IMR-90 (cell line): ENCODE data around the gene ATP5MC3. TPM values are rescaled to one million over a fixed set of nuclear protein-coding genes. Genes with fewer than 3 reads are reported as not detected.

Experiments
- ATAC-seq: fragments of 200-7000 bp; cut with Tn5 transposase; 2 replicates; pipeline ENCODE4 v1.9.1; 2020; ENCODE audit warnings: low read depth, mild to moderate bottlenecking, moderate library complexity
- BruUV-seq: library from RNA; stranded (reverse); fragments of 400-500 nt; replicated peaks from 2 replicates; lab custom pipeline; 2021; lab: Mats Ljungman, UMichigan
- CTCF ChIA-PET: fragments of 300-600 bp; formaldehyde crosslinking; extraction: SDS; loops from one replicate; lab custom pipeline; 2021; ENCODE audit warnings: antibody characterized with exemption; lab: Yijun Ruan, JAX
- POLR2A ChIA-PET: fragments of 300-600 bp; sonication (Branson Sonifier 250); formaldehyde crosslinking; loops from one replicate; lab custom pipeline; 2022; ENCODE audit warnings: antibody characterized with exemption; ENCODE audit not compliant: unreplicated experiment; lab: Charles Lee
- DNase-seq: peaks from one replicate; pipeline ENCODE4 v3.0.0; 2013
- H2AFZ ChIP-seq: replicated peaks from 2 replicates; pipeline ENCODE3; 2013; ENCODE audit warnings: low read length, mild to moderate bottlenecking; ENCODE audit not compliant: poor library complexity
- H2AK5ac ChIP-seq: 2 replicates; pipeline ENCODE4 v1.6.1; 2013; ENCODE audit warnings: low read depth, low read length, inconsistent platforms
- H2AK9ac ChIP-seq: replicated peaks from 2 replicates; pipeline ENCODE3; 2013; ENCODE audit warnings: mild to moderate bottlenecking, low read depth, low read length, moderate library complexity; ENCODE audit not compliant: poor library complexity
- H2BK120ac ChIP-seq: 2 replicates; pipeline ENCODE4 v1.6.1; 2013; ENCODE audit warnings: low read depth, low read length, inconsistent platforms
- H2BK15ac ChIP-seq: 3 replicates; pipeline ENCODE4 v1.6.1; 2013; ENCODE audit warnings: low read depth, low read length, inconsistent platforms
- H2BK20ac ChIP-seq: 2 replicates; pipeline ENCODE4 v1.6.1; 2013; ENCODE audit warnings: low read depth, mild to moderate bottlenecking, inconsistent platforms, low read length, moderate library complexity
- H2BK5ac ChIP-seq: 2 replicates; pipeline ENCODE4 v1.6.1; 2013; ENCODE audit warnings: mild to moderate bottlenecking, low read depth, low read length, inconsistent platforms; ENCODE audit not compliant: poor library complexity, severe bottlenecking
- H3K14ac ChIP-seq: replicated peaks from 2 replicates; pipeline ENCODE4 v1.6.1; 2013; ENCODE audit warnings: low read depth, low read length, inconsistent platforms
- H3K18ac ChIP-seq: 2 replicates; pipeline ENCODE4 v1.6.1; 2013; ENCODE audit warnings: low read depth, low read length, control low read depth
- H3K23ac ChIP-seq: 2 replicates; pipeline ENCODE4 v1.6.1; 2013; ENCODE audit warnings: low read depth, low read length, inconsistent platforms
- H3K27ac ChIP-seq: 2 replicates; pipeline ENCODE4 v1.5.1; 2013; ENCODE audit warnings: mild to moderate bottlenecking, control low read depth, low read length; ENCODE audit not compliant: insufficient read depth
- H3K27me3 ChIP-seq: 2 replicates; pipeline ENCODE4 v1.6.1; 2013; ENCODE audit warnings: low read length; ENCODE audit not compliant: control insufficient read depth, insufficient read depth
- H3K36me3 ChIP-seq: 2 replicates; pipeline ENCODE4 v1.6.1; 2013; ENCODE audit warnings: low read length, mixed read lengths; ENCODE audit not compliant: control insufficient read depth, insufficient read depth
- H3K4ac ChIP-seq: 2 replicates; pipeline ENCODE4 v1.6.1; 2013; ENCODE audit warnings: low read depth, low read length, inconsistent platforms
- H3K4me1 ChIP-seq: 2 replicates; pipeline ENCODE4 v1.6.1; 2013; ENCODE audit warnings: low read length, mixed read lengths; ENCODE audit not compliant: control insufficient read depth, insufficient read depth
- H3K4me2 ChIP-seq: 2 replicates; pipeline ENCODE4 v1.6.1; 2013; ENCODE audit warnings: low read depth, mild to moderate bottlenecking, control low read depth, low read length, moderate library complexity
- H3K4me3 ChIP-seq: 2 replicates; pipeline ENCODE4 v1.5.1; 2013; ENCODE audit warnings: low read depth, mild to moderate bottlenecking, control low read depth, low read length, moderate library complexity; ENCODE audit not compliant: insufficient read depth
- H3K56ac ChIP-seq: 2 replicates; pipeline ENCODE4 v1.6.1; 2013; ENCODE audit warnings: low read length, inconsistent platforms; ENCODE audit not compliant: insufficient read depth; ENCODE audit errors: extremely low read depth
- H3K79me1 ChIP-seq, 2 experiments: 2 replicates each; pipeline ENCODE4 v1.6.1; 2013; ENCODE audit warnings: low read length in 2 of 2, inconsistent platforms in 1 of 2, low read depth in 1 of 2
- H3K9ac ChIP-seq: 2 replicates; pipeline ENCODE4 v1.6.1; 2013; ENCODE audit warnings: low read depth, low read length, control low read depth
- H3K9me1 ChIP-seq: 2 replicates; pipeline ENCODE4 v1.6.1; 2013; ENCODE audit warnings: low read length, inconsistent platforms; ENCODE audit not compliant: insufficient read depth
- H3K9me3 ChIP-seq: 2 replicates; pipeline ENCODE4 v1.6.1; 2013; ENCODE audit warnings: low read length; ENCODE audit not compliant: control insufficient read depth, insufficient read depth
- H4K20me1 ChIP-seq: 2 replicates; pipeline ENCODE4 v1.6.1; 2013; ENCODE audit warnings: low read length, inconsistent platforms; ENCODE audit not compliant: insufficient read depth
- H4K5ac ChIP-seq: 2 replicates; pipeline ENCODE4 v1.6.1; 2013; ENCODE audit warnings: mild to moderate bottlenecking, low read depth, low read length, control low read depth
- H4K8ac ChIP-seq, 2 experiments: 2 replicates each; pipeline ENCODE4 v1.6.1; 2013; ENCODE audit warnings: low read depth in 2 of 2, low read length in 2 of 2, control low read depth in 1 of 2, inconsistent platforms in 1 of 2
- H4K91ac ChIP-seq: 2 replicates; pipeline ENCODE4 v1.6.1; 2013; ENCODE audit warnings: low read depth, low read length, inconsistent platforms; ENCODE audit not compliant: insufficient read depth
- BHLHE40 ChIP-seq: fragments of 150-350 bp; IDR thresholded peaks from 2 replicates; pipeline ENCODE4 v1.6.1; 2016; ENCODE audit warnings: mild to moderate bottlenecking, low read depth, low read length
- CTCF ChIP-seq: conservative IDR thresholded peaks from 2 replicates; pipeline ENCODE4 v1.5.1; 2012; ENCODE audit warnings: mild to moderate bottlenecking, low read depth, low read length, improper control_type of control experiment
- MAZ ChIP-seq: IDR thresholded peaks from 2 replicates; pipeline ENCODE4 v1.6.1; 2012; ENCODE audit warnings: low read depth, mild to moderate bottlenecking, low read length, improper control_type of control experiment, moderate library complexity, borderline replicate concordance
- MXI1 ChIP-seq: IDR thresholded peaks from 2 replicates; pipeline ENCODE4 v1.6.1; 2012; ENCODE audit warnings: low read depth, mild to moderate bottlenecking, low read length, moderate library complexity, borderline replicate concordance
- dilution Hi-C: fragments of 300-500 bp; cut with HindIII; formaldehyde crosslinking; loops from one replicate; pipeline ENCODE4 v1.14.3; 2018; ENCODE audit warnings: low sequenced_read_pairs; ENCODE audit not compliant: unreplicated experiment
- in situ Hi-C: fragments of 300-500 bp; cut with MboI; formaldehyde crosslinking; loops from 3 replicates; pipeline ENCODE4 v1.14.3; 2019; ENCODE audit warnings: low sequenced_read_pairs, inconsistent platforms, mixed read lengths
- intact Hi-C: fragments of 100-400 bp; cut with micrococcal nuclease; formaldehyde crosslinking; loops from 2 replicates; pipeline ENCODE4 v1.10.0; 2022
- polyA plus RNA-seq, 3 experiments: library from polyadenylated mRNA; depleted of rRNA; stranded (reverse); fragments of >200 nt; gene quantifications; 2 replicates each; pipeline ENCODE4 v1.2.3, GENCODE V29; 2012; ENCODE audit warnings: low replicate concordance in 1 of 3
- total RNA-seq: library from RNA; depleted of rRNA; stranded (reverse); fragments of >200 nt; gene quantifications from 2 replicates; pipeline ENCODE4 v1.2.3, GENCODE V29; 2012

ATP5MC3 gene
- total and polyA plus RNA-seq, 2 of the 4 experiments (the other 2 are of a cell fraction), result 167 to 365 TPM

DNA sequence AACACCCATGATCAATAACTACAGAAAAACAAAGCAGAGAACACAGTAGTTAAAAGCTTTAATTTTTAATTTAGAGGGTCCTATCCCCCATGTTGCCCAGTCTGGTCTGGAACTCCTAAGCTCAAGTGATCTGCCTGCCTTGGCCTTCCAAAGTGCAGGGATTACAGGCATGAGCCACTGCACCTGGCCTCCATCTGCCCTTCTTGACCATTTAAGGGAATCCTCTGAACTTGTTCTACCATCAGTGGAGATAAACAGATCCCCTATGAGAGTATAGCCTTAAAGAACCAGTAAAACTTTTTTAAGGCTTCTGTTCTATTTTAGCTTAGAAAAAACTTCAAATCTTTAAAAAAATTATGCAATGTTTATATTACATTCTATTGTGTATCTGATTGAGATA lies 13.5 kb upstream of the ATP5MC3 start:
- no peak overlapping the region for H2BK20ac ChIP-seq
- ATAC-seq, result no peak
- H4K5ac ChIP-seq, result no peak overlapping the region
- no peak overlapping the region for H3K14ac ChIP-seq
- POLR2A ChIA-PET, result no interaction called here
- no peak overlapping the region for H3K56ac ChIP-seq
- DNase-seq, result no peak
- H3K9me1 ChIP-seq, result no peaks in the 10 kb centered on the region
- no TSS peak for BruUV-seq
- CTCF ChIA-PET, result interaction anchor here (1.0 kb wide), 1 partner anchor 9 kb away, joined by 4 read pairs; no protein-coding TSS in a partner anchor
- H2AFZ ChIP-seq, result no peak overlapping the region
- no peak overlapping the region for H4K91ac ChIP-seq
- no peak overlapping the region for H2AK9ac ChIP-seq
- no peak for TF ChIP-seq BHLHE40
- TF ChIP-seq CTCF, result no peak
- no peak for TF ChIP-seq MXI1
- TF ChIP-seq MAZ, result no peak
- H3K9me3 ChIP-seq, result no peaks in the 10 kb centered on the region
- H2AK5ac ChIP-seq, result no peak overlapping the region
- peaks cover 4% of the 10 kb centered on the region for H3K27me3 ChIP-seq
- H3K4ac ChIP-seq, result no peak overlapping the region
- H2BK15ac ChIP-seq, result no peak overlapping the region
- H2BK120ac ChIP-seq, result no peak overlapping the region
- dilution Hi-C loops (no loop called here), intact Hi-C loops (no loop called here), in situ Hi-C loops (no loop called here)
- no peaks in the 10 kb centered on the region for H3K4me1 ChIP-seq
- H3K18ac ChIP-seq, result no peak overlapping the region
- H4K8ac ChIP-seq, result no peak overlapping the region
- H3K4me2 ChIP-seq, result no peak overlapping the region
- no peaks in the 10 kb centered on the region for H4K20me1 ChIP-seq
- no peak overlapping the region for H3K9ac ChIP-seq
- H3K23ac ChIP-seq, result no peak overlapping the region
- no peak overlapping the region for H3K27ac ChIP-seq
- H3K4me3 ChIP-seq, result no peak overlapping the region
- H2BK5ac ChIP-seq, result no peak overlapping the region
- no peaks in the 10 kb centered on the region for H3K36me3 ChIP-seq
- H3K79me1 ChIP-seq, result no peaks in the 10 kb centered on the region
